Testis (tissue), 2 donors: ENCODE results near the gene ISG20.

Experiments used
- POLR2A ChIP-seq: fragments of 450-650 bp; IDR thresholded peaks from one replicate; pipeline ENCODE4 v1.6.1; 2017; ENCODE audit warnings: antibody characterized with exemption, mild to moderate bottlenecking, moderate library complexity
- TF ChIP-seq, protein P1 (sequence below), 3 experiments: fragments of 450-650 bp in 2 of 3; fragments of 200-600 bp in 1 of 3; sonication (generic) in 1 of 3; IDR thresholded peaks; one replicate each; pipeline ENCODE4 v1.5.1; 2016 to 2019; ENCODE audit warnings: antibody characterized with exemption in 3 of 3, mild to moderate bottlenecking in 2 of 3, moderate library complexity in 1 of 3

DNA sequence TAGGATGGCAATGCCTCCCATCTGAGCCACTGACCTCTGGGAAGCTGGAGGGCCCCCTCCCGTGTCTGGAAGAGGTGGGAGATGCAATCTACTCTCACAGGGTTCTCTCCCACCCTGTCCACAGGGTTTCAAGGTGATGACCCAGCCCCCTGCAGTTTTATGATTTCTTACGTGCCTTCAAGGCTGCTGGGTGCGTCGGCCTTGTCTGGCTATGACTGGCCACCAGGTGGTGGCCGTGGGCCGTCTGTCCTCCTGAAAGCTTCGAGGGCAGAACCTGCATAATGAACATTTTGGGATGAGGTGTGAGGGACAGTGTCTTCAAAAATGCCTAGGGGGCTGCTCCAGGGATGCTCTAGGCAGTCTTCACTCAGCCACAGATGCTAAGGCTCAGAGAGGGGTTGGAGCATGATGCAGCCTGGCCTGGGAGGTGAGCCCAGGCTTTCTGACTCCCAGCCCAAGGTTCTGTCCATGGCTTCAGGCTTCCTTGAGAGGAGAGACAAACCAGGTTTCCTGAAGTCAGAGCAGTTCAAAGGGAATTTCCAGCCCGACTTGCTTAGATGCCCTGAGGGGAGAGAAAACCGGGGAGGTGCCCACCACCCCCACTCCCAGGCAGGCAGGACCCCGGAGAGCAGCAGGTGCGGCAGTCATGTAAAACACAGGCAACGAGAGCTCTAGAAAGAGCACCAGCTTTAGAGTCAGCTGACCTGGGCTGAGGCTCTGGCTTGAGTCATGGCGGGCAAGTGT is 18.7 kb downstream of the ISG20 start:
- TF ChIP-seq, protein P1, sequence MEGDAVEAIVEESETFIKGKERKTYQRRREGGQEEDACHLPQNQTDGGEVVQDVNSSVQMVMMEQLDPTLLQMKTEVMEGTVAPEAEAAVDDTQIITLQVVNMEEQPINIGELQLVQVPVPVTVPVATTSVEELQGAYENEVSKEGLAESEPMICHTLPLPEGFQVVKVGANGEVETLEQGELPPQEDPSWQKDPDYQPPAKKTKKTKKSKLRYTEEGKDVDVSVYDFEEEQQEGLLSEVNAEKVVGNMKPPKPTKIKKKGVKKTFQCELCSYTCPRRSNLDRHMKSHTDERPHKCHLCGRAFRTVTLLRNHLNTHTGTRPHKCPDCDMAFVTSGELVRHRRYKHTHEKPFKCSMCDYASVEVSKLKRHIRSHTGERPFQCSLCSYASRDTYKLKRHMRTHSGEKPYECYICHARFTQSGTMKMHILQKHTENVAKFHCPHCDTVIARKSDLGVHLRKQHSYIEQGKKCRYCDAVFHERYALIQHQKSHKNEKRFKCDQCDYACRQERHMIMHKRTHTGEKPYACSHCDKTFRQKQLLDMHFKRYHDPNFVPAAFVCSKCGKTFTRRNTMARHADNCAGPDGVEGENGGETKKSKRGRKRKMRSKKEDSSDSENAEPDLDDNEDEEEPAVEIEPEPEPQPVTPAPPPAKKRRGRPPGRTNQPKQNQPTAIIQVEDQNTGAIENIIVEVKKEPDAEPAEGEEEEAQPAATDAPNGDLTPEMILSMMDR (IDR thresholded peaks at IDR 0.05), result peak; percentile 76 to 83 (median 80)
- TF ChIP-seq POLR2A, result no peak
